AG08395 (cell line): ENCODE data around the gene KCTD13.
"Not testable (repeated sequence)": the region's sequence is repeated elsewhere in the genome, so short reads cannot be mapped to it uniquely, and the experiment has no call there.

Experiments
- DNase-seq: peaks from one replicate; pipeline ENCODE4 v3.0.0; 2012; ENCODE audit warnings: mixed read lengths, low spot score

The KCTD13 gene

GRCh38 chr16:29906520-29907244 lies 19.3 kb downstream of the KCTD13 start:
- DNase-seq = no peak

DNA sequence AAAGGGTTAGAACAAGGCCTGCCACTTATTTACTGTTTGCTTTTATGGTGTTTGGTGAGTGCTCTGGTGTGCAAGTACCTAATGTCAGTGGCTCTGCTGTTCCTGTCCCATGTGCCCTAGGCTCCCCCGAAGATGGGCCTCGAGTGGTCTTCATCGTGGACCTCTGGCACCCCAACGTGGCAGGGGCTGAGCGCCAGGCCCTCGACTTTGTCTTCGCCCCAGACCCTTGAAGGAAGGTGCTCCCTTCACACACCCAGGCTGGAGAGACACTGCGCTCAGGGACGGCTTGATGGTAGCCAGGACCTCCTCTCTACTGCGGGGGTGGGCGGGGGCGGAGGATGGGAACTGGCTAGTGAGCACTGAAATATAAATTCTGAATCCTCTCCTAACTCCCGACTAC lies 20.4 kb downstream of the KCTD13 start:
- DNase-seq = no peak

DNA sequence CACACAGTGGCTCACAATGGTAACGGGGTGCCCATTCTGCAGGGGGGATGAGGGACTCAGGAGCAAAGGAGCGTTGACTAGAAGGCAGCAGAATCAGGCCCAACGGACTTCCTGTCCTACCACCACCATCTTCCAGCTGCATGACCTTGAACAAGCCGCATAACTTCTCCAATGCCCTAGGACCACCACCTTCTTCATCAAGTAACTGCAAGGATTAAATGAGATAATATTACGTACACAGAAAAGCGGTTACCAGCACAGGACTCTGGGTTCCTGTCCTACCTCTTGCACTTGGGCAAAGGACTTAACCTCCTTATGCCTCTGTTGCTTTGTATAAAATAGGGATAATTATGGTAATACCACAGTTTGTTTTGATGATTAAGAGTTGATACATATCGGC lies 21.1 kb downstream of the KCTD13 start:
- DNase-seq = no peak

GRCh38 chr16:29903590-29903989 lies 22.4 kb downstream of the KCTD13 start:
- DNase-seq = no peak

- DNase-seq = no peak
Observed at GRCh38 chr16:29901607-29901945, 24.4 kb downstream of the KCTD13 start.

- DNase-seq = no peak
Observed at GRCh38 chr16:29900888-29901606, 25.0 kb downstream of the KCTD13 start.

DNA sequence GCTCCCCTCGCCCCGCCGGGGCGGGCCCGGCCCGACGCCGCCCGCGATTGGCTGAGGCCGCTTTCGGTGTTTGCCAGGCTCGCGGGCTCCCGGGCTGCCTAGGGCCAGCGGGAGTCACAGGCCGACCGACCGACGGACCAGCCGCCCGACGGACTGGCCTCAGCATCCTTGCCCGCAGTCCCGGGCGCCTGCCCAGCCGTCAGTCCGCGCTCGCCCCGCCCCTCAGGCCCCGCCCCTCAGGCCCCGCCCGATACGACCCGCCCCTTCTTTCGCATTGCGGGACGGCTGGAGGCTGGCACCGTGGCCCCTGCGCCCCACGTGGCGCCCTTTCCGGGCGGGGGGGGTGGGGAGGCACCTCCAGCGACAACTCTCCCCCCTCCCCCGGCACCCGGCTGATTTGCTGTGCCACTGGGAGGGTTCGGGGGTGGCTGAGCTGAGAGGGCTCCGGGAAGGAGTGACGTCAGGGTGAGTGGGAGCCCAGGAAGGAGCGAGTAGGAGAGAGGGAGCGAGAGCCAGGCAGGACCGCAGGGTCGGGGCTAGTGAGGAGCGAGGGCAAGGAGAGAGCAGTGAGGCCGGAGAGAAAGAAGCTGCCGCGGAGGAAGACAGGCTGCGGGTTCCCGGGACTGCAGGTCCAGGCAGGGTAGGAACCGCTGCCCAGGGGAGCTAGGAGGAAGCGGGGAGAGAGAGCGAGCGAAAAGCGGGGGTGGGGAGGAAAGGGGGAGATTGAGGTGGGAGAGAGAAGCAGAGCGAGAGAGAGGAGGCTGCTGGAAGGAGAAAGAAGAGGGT lies 25.7 kb downstream of the KCTD13 start, which contains the start of gene ASPHD1:
Gene ASPHD1 (plus strand): TSS at position 387 of the 786 bp plus-strand sequence. CDS start 484 bp downstream, outside the sequence.
- DNase-seq = peak; percentile 91

- DNase-seq = peak; percentile 84
Observed at GRCh38 chr16:29899516-29900101, 26.4 kb downstream of the KCTD13 start, which contains the start of gene SEZ6L2. SEZ6L2 (minus strand) TSS chr16:29899550; CDS start chr16:29899019, 531 bp downstream.

DNA sequence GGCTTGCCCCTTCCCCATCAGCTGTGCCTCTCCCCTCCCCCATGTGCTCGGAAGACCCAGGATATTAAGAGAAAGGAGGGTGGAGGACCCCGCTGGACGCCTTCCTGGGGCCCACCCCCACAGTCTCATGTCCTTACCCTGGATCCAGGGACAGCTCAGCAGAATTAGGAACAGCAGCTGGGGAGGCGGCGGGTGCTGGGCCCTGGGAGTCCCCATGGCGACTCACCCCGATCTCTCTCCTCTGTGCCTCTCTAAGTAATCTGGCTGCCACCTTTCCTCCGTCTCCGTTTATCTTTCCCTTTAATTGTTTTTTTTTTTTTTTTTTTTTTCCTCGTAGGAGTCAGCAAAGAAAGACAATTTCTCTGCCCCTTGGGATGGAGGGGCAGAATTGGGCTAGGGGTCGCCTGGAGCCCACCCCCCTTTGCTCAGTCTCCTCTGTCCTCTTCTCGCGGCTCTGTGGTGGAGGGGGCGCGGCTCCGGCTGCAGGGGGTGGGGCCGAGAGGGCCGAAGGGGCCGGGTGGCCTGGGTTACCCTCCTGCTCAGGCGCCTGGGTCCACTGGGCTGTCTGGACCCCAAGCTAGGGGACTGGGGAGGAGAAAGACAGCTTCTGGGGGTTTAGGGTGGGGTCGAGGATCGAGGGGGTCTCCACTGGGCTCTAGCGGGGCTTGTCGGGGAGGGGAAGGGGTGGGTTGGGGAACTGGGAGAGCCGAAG lies 27.1 kb downstream of the KCTD13 start:
- peak; percentile 48 for DNase-seq

GRCh38 chr16:29898135-29898803 lies 27.8 kb downstream of the KCTD13 start:
- no peak for DNase-seq

DNA sequence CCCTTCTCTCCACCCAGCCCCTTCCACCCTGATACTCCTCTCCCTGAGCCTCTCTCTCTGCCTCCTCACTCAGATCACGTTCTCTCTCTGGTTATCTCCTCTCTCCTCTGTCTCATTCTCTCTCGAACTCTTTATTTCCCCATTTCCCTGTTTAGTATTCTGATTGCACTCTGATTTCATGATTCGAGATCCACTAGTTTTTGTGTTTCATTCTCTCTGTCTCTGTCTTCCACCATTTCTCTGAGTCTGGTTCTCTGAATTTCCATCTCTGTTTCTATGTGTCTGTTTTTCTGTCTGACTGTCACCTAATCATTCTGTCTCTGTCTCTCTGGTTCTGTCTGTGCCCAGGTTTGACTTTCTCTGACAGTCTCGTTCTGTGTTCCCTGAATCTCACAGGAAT lies 28.7 kb downstream of the KCTD13 start:
- DNase-seq = no peak

DNA sequence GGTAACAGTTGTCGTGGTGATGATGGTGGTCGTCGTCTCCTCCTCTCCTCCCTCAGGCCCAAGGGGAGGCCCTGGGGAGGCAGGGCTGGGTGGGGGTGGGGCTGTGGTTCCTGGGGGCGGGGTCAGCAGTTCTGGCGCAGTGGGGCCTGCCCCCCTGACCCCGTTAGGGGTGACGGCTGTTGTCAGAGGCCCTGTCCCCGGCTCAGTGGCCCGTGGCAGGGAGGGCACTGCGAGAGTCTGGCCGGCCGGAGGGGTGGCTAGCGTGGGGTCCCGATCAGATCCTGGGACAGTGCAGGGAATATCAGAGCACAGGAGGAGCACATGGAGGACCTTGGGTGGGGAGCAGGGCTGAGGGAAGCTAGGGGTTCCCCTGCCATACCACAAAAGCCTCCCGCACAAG lies 29.2 kb downstream of the KCTD13 start:
- DNase-seq = no peak

DNA sequence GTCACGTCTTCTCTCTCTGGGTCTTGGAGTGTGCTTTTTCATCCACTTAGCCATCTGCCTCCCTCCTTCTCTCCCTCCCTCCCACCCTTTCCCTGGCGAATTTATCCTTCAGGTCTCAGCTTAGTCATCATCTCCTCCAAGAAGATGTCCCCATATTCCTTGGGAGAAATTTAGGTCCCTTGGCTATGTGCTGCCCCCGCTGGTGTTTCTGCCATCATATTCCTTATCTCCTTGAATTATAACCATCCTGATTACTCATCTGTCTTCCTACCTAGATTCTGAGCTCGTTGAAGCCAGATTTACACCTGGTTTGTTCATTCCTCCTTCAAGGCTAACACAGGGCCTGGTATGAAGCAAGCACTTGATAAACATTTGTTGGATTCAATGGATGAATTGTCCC lies 31.7 kb downstream of the KCTD13 start:
- no peak for DNase-seq

- no peak for DNase-seq
Observed at GRCh38 chr16:29893553-29893952, 32.5 kb downstream of the KCTD13 start.

DNA sequence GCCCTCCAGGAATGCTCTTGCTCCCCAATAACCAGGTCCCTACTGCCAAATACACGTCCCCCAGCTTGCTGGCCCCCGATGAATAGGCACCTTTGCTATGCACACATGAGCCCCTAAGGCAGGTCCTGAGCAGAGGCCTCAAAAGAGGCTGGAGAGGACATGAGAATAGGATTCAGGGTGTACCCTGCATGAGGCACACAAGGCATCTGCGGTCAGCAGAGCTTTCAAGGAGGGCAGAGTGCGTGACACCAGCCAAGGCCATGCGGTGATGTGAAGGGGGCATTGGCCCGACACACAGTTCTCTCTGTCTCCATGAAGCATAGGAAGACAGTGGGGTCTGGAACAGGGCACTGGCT lies 33.6 kb downstream of the KCTD13 start:
- no peak for DNase-seq

DNA sequence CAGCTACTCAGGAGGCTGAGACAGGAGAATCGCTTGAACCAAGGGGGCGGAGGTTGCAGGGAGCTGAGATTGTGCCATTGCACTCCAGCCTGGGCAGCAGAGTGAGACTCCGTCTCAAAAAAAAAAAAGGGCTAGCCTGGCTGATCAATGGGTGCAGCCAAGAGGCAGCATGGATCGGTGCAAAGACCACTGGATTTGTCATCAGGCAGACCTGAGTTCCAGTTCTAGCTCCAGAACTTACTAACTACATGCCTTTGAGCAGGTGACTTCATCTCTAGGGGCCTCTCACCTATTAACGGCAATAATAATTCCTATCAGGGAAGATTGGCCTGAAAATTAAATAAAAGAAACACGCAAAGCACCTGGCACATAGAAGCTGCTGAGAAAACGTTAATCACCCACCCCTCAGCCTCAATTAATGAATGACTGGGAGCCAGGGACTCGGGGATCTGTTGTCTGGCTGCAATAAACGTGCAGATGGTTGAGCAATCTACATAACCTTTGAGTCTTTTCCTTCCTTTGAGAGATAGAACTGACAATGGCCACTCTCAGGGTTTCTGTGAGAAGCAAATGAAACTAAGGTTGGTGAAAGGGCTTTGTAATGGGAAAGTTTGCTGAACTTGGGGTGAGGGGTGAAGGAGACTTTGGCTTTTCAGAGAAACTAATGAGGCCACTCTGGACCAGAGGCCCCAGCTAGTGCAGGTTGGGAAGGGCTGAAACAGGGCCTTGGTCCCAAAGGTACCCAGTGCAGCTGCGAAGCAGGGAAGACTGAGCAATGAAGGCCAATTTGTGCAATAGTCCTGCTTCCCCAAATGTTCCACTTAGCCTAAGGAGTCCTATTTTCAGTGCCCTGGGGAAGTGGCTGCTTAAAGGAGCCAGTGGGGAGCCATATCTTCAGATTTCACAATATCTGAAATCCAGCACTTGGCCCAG lies 34.2 kb downstream of the KCTD13 start:
- DNase-seq = no peak

GRCh38 chr16:29889372-29889771 lies 36.7 kb downstream of the KCTD13 start:
- DNase-seq = not testable (repeated sequence)

- no peak for DNase-seq
Observed at GRCh38 chr16:29883987-29884386, 42.0 kb downstream of the KCTD13 start.

- no peak for DNase-seq
Observed at GRCh38 chr16:29881050-29881449, 45.0 kb downstream of the KCTD13 start.

DNA sequence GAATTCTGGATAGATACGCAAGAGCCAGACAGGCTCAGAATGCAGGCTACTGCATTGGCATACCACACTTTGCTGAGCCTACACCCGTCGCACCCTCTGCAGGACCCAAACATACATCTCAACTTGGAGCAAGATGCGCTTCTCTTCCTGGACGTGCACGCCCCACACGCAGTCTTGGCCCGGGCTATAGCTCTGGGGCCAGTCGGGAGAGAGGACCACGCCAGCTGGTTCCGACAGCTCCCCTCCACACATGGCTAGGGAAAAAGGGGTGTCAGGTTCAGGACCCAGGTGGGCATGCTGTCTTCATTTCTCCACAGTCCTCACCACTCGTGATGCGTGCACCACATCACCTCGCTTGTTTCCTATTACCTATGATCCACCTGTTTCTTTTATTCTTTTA lies 47.9 kb downstream of the KCTD13 start:
- DNase-seq = no peak
